CD4-positive, alpha-beta T cell treated with Interleukin-10 for 1 hour (primary cell): Measurements from ENCODE around the gene PNLDC1.

Experiments
- DNase-seq: peaks from one replicate; pipeline ENCODE4 v3.0.0-alpha.2; 2020

Gene PNLDC1

GRCh38 chr6:159852877-159853276 lies 52.8 kb downstream of the PNLDC1 start:
- peak; percentile 40 for DNase-seq

GRCh38 chr6:159853754-159854153 lies 53.7 kb downstream of the PNLDC1 start:
- no peak for DNase-seq

GRCh38 chr6:159854959-159855358 lies 54.9 kb downstream of the PNLDC1 start:
- no peak for DNase-seq

GRCh38 chr6:159858259-159858658 lies 58.2 kb downstream of the PNLDC1 start:
- no peak for DNase-seq

- no peak for DNase-seq
Observed at GRCh38 chr6:159860482-159860881, 60.4 kb downstream of the PNLDC1 start.

DNA sequence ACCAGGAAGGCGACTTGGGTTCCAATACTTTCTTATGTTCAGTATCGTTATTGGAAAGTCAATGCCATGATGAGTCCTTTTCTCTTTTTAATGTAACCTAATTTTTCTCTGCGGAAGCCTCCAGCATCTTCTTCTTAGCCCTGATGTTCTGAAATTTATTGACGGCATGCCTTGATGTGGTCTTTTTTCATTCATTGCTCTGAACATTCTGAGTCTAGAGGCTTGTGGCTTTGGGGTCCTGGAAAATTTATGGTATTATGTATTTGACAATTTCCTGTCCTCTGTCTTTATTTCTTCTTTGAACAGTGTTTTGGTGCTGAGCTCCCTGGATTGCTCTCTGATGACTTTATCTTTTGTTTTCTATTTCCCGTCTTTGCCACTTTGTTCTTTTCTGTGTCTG lies 62.0 kb downstream of the PNLDC1 start:
- peak; percentile 9 for DNase-seq

DNA sequence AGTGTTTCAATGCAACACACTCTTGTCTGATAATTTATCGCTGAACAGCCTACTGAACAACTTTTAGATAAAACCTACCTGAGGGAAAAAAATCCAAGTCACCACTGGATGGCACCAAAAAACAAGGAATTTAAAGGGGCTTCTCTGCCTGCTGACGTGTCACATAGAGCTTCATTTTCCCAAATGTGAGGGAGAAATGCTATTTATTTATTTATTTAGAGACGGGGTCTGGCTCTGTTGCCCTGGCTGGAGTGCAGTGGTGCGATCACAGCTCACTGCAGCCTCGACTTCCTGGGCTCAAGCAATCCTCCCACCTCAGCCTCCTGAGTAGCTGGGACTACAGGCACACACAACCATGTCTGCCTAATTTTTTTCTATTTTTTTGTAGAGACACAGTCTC lies 63.3 kb downstream of the PNLDC1 start:
- DNase-seq = peak; percentile 53

DNA sequence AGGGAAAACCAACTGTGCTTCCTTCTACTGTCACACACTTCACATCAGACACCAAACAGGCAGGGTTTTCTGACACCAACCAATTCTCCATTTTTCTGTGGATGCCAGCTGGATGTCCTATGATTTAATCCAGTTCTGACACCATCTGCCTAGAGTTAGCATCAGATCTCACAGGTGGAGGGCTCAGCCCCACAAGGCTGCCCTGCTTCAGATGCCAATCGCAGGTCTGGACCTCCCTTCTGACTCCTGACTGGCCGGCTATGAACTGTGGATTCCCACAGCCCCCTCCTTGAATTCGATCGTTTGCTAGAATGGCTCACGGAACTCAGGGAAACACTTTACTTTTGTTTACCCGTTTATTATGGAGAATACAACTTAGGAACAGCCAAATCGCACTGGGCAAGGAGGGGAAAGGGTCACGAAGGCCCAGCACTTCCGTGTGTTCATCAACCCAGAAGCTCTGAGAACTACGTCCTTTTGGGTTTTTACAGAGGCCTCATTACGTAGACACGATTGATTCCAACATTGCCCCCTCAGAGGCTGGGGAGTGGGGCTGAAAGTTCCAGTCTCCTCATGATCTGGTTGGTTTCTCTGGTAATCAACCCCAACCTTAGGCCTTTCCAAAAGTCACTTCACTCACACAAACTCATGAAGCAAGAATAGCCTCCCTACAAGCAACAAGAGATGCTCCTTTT lies 65.3 kb downstream of the PNLDC1 start:
- no peak for DNase-seq

- no peak for DNase-seq
Observed at GRCh38 chr6:159866286-159867247, 66.5 kb downstream of the PNLDC1 start.
